Activated CD8-positive, alpha-beta T cell treated with anti-CD3 and anti-CD28 coated beads, Interleukin-2, amount 10 ng/mL, durations not matched to agents 7 days and 5 days (primary cell): ENCODE results near the gene PNP. TPM values are rescaled to one million over a fixed set of nuclear protein-coding genes. Genes with fewer than 3 reads are reported as not detected.
"Not testable (repeated sequence)": the region's sequence is repeated elsewhere in the genome, so short reads cannot be mapped to it uniquely, and the experiment has no call there.

ENCODE experiments used
- ATAC-seq: fragments of 150-1000 bp; cut with Tn5 transposase; one replicate; pipeline ENCODE4 v1.10.0; 2021; ENCODE audit warnings: moderate library complexity
- CTCF ChIA-PET: fragments of 350-600 bp; sonication (Branson Sonifier 250); formaldehyde crosslinking; loops from one replicate; lab custom pipeline; 2021; ENCODE audit warnings: antibody characterized with exemption; lab: Charles Lee
- POLR2A ChIA-PET: fragments of 350-600 bp; sonication (Branson Sonifier 250); formaldehyde crosslinking; loops from one replicate; lab custom pipeline; 2021; ENCODE audit warnings: antibody characterized with exemption; lab: Charles Lee
- DNase-seq: peaks from one replicate; pipeline ENCODE4 v3.0.0-alpha.2; 2020
- H3K27ac Mint-ChIP-seq: one replicate; pipeline ENCODE4 v1.8.0; 2021; ENCODE audit warnings: mild to moderate bottlenecking, mixed read lengths
- H3K27me3 Mint-ChIP-seq: one replicate; pipeline ENCODE4 v1.8.0; 2021; ENCODE audit warnings: low read depth, mixed read lengths
- H3K36me3 Mint-ChIP-seq: one replicate; pipeline ENCODE4 v1.8.0; 2021; ENCODE audit warnings: low read depth, mixed read lengths
- H3K4me1 Mint-ChIP-seq: one replicate; pipeline ENCODE4 v1.8.0; 2021; ENCODE audit warnings: low read depth, mixed read lengths
- H3K4me3 Mint-ChIP-seq: one replicate; pipeline ENCODE4 v1.8.0; 2021; ENCODE audit warnings: mild to moderate bottlenecking, mixed read lengths
- H3K9me3 Mint-ChIP-seq: one replicate; pipeline ENCODE4 v1.8.0; 2022; ENCODE audit warnings: mixed read lengths; ENCODE audit not compliant: insufficient read depth
- total RNA-seq, 2 experiments: library from RNA; stranded (reverse); gene quantifications; one replicate each; pipeline ENCODE4 v1.2.3, GENCODE V29; 2021

Gene PNP
- total RNA-seq, 2 experiments from 2014 or later, result 211 to 216 TPM

DNA sequence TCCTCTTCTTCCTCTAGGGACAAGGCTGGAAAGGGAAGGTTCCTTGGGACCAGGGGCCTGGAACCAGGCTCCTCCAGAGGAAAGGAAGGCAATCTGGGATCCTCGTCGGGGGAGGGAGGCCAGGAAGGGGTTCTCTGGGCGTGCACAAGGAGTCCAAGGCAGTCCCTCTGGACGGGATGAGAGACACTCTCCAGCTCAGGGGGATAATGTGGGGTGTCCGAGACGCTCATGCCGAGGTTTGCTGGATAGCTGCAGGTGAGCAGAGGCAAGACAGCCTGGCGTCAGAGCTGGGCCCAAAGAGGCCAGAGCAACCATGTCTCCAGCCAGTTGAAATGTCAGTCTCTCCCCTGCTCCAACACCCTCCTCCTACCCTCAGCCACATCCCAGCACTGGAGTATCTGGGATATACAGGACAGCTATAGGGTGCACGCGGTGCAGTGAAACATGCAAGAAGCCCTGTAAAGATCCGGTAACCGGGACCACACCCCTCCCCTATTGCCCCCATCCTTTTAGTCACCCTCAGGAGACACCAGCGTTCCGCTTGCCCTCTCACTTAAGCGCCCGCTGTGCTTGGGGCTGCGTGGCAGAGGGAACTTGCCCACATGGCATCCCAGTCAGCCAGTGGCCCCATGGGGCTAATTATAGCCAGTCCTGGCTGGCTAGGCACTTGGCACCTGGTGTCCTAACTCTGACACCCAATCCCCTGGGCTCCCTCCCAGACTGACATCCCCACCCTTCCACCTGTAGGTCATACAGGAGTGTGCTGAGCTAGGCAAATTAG is 33.4 kb upstream of the PNP start, which contains the start of gene KLHL33:
TSS of gene KLHL33 (minus strand) at position 585 of the 781 bp plus-strand sequence. CDS start at position 230, 355 bp downstream.
- Mint-ChIP-seq H3K9me3 (no peaks in the 10 kb centered on the region), H3K36me3 (no peaks in the 10 kb centered on the region), H3K4me1 (peaks cover 10% of the 10 kb centered on the region), H3K27ac (no peak within 1 kb of the TSS), H3K4me3 (no peak within 1 kb of the TSS), H3K27me3 (no peaks in the 10 kb centered on the region)
- ChIA-PET POLR2A (no interaction called here), CTCF (interaction anchor here (1.2 kb wide), 1 partner anchor 20 kb away, joined by 4 read pairs; no protein-coding TSS in a partner anchor)
- no peak for DNase-seq
- no peak for ATAC-seq

DNA sequence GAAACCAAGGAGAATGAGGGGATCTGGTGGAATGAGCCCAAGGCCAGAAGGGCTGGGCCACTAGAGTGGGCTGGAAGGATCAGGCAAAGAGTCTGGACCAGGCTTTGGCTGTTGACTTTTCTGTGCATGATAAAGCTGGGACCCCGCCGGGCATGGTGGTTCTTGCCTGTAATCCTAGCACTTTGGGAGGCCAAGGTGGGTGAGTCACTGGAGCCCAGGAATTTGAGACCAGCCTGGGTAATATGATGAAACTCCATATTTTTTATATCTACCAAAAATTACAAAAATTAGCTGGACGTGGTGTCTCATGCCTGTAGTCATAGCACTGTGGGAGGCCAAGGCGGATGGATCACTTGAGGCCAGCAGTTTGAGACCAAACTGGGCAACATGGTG is 32.8 kb upstream of the PNP start:
- Mint-ChIP-seq H3K27me3 (no peaks in the 10 kb centered on the region), H3K36me3 (no peaks in the 10 kb centered on the region), H3K9me3 (no peaks in the 10 kb centered on the region), H3K27ac (no peak overlapping the region), H3K4me3 (no peak overlapping the region), H3K4me1 (peaks cover 14% of the 10 kb centered on the region)
- ChIA-PET POLR2A (no interaction called here), CTCF (interaction anchor here (1.2 kb wide), 1 partner anchor 21 kb away, joined by 4 read pairs; no protein-coding TSS in a partner anchor)
- DNase-seq (no peak), ATAC-seq (no peak)

DNA sequence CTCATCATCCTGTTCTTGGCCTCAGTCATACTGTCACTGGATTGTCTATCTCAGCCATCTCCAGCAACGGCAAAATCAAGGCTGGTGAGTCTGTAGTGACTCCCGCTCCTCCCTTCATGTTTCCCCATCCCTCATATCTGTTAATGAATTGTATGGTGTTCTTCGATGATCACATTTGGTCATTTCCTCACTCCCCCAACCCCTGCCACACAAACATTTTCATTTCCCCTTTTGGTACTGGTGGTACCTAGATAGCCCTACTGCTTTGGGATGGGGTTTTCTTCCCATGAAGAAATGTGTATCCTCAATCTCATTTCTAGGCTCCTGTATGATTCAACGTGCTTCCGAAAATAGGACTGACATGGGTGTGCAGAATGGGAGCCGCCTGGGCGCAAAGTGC is 30.5 kb upstream of the PNP start:
- ChIA-PET POLR2A (interaction anchor here (1.0 kb wide), 1 partner anchor 10 kb away, joined by 4 read pairs; no protein-coding TSS in a partner anchor), CTCF (no interaction called here)
- Mint-ChIP-seq H3K27ac (no peak overlapping the region), H3K4me1 (peaks cover 24% of the 10 kb centered on the region), H3K4me3 (no peak overlapping the region), H3K27me3 (no peaks in the 10 kb centered on the region), H3K9me3 (no peaks in the 10 kb centered on the region), H3K36me3 (peaks cover 11% of the 10 kb centered on the region)
- ATAC-seq, result no peak
- no peak for DNase-seq

DNA sequence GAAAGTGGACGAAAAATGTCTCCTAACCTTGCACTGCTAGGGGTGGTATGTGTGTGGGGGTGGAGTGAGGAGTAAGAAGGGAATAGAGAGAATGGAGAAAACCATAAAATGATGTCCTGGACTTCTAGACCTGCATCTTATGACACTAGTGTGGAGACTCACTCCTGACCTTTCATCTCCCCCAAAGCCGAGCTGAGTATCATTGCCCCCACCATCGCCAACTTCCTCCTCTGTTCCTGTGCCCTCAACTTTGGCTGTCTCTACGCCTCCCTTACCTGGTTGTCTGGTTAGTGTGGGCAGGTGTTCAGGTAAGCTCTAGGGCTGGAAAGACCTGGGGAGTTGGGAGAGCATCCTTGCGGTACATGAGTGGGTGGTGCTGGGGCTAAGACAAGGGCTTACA is 28.7 kb upstream of the PNP start:
- ATAC-seq (no peak), DNase-seq (no peak)
- POLR2A ChIA-PET, result interaction anchor here (0.6 to 2.9 kb wide), 4 partner anchors 8 to 97 kb away, joined by 3 to 15 read pairs (median 4); partner anchors contain the start of gene PARP2
- H3K36me3 Mint-ChIP-seq, result peaks cover 11% of the 10 kb centered on the region
- H3K4me1 Mint-ChIP-seq, result peaks cover 24% of the 10 kb centered on the region
- peak overlapping the region; percentile 79 for H3K27ac Mint-ChIP-seq
- CTCF ChIA-PET, result interaction anchor here (0.9 to 2.6 kb wide), 4 partner anchors 11 to 169 kb away, joined by 3 to 13 read pairs (median 4); no protein-coding TSS in a partner anchor
- no peaks in the 10 kb centered on the region for H3K27me3 Mint-ChIP-seq
- H3K9me3 Mint-ChIP-seq, result no peaks in the 10 kb centered on the region
- peak overlapping the region; percentile 45 for H3K4me3 Mint-ChIP-seq

DNA sequence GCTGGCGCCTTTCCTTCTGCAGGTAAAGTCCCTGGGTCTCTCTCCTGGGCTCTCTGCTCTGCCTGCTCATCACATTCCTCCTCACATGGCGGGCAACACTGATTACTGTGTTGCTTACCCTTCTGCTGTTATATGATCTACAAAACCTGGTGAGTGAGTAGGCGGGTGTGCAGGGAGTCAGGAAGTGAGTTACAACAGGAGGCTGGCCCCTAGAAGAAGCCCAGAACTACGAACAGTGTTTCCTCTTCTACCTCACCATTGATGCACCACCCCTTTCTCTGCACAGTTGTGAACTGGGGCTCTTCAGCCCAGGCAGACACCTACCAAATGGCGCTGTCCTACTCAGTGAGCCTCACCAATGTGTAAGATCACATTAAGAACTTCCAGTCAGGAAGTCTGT is 28.3 kb upstream of the PNP start:
- POLR2A ChIA-PET, result interaction anchor here (0.6 to 2.9 kb wide), 4 partner anchors 9 to 98 kb away, joined by 3 to 15 read pairs (median 4); partner anchors contain the start of gene PARP2
- Mint-ChIP-seq H3K9me3 (no peaks in the 10 kb centered on the region), H3K27me3 (no peaks in the 10 kb centered on the region), H3K4me3 (peak overlapping the region; percentile 45), H3K4me1 (peaks cover 24% of the 10 kb centered on the region), H3K27ac (peak overlapping the region; percentile 79), H3K36me3 (peaks cover 11% of the 10 kb centered on the region)
- CTCF ChIA-PET, result interaction anchor here (0.9 to 2.6 kb wide), 4 partner anchors 11 to 169 kb away, joined by 3 to 13 read pairs (median 4); no protein-coding TSS in a partner anchor
- peak; percentile 60 for DNase-seq
- peak; percentile 95 for ATAC-seq

DNA sequence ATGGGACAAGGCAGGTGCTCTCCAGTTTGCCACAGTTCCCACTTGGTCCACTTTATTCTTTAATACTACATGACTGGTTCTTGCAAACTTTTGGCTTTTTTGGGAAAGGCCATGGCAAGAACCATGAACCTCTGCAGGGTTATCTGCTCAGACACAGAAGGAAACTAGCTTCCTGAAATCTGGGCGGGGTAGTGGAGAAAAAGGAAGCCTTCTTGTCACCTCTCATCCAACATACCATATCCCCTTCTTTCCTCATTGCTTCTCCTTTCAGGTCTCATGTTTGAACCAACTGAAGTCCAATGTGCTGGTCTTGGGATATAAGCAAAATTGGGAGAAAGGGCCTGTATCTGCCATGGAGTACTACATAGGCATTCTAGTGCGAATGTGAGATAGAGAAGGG is 27.7 kb upstream of the PNP start:
- peaks cover 11% of the 10 kb centered on the region for H3K36me3 Mint-ChIP-seq
- no peaks in the 10 kb centered on the region for H3K9me3 Mint-ChIP-seq
- no peak overlapping the region for H3K4me3 Mint-ChIP-seq
- ChIA-PET POLR2A (interaction anchor here (0.9 to 2.9 kb wide), 4 partner anchors 12 to 98 kb away, joined by 3 to 15 read pairs (median 4); partner anchors contain the start of genes APEX1 and PARP2), CTCF (interaction anchor here (0.8 to 2.6 kb wide), 3 partner anchors 13 to 168 kb away, joined by 4 to 13 read pairs (median 4); no protein-coding TSS in a partner anchor)
- H3K4me1 Mint-ChIP-seq, result peaks cover 24% of the 10 kb centered on the region
- peak overlapping the region; percentile 79 for H3K27ac Mint-ChIP-seq
- ATAC-seq (no peak), DNase-seq (no peak)
- H3K27me3 Mint-ChIP-seq, result no peaks in the 10 kb centered on the region

DNA sequence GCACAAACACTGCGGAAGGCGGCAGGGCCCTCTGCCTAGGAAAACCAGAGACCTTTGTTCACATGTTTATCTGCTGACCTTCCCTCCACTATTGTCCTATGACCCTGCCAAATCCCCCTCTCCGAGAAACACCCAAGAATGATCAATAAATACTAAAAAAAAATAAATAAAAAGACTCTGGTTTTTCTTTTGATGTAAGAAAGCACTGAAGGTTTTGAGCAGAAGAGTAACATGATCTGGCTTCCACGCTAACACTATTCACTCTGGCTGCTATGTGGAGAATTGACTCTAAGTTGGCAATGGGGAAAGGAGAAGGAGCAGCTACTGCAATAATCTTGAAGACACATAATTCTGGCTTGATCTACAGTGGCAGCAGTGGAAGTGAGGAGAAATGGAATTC is 25.6 kb upstream of the PNP start:
- DNase-seq, CTCF ChIA-PET, H3K9me3 Mint-ChIP-seq, H3K27ac Mint-ChIP-seq, ATAC-seq, H3K4me3 Mint-ChIP-seq, H3K27me3 Mint-ChIP-seq: not testable (repeated sequence)
- Mint-ChIP-seq H3K36me3 (peaks cover 27% of the 10 kb centered on the region), H3K4me1 (peaks cover 24% of the 10 kb centered on the region)
- POLR2A ChIA-PET, result interaction anchor here (2.1 kb wide), 1 partner anchor 12 kb away, joined by 8 read pairs; no protein-coding TSS in a partner anchor

DNA sequence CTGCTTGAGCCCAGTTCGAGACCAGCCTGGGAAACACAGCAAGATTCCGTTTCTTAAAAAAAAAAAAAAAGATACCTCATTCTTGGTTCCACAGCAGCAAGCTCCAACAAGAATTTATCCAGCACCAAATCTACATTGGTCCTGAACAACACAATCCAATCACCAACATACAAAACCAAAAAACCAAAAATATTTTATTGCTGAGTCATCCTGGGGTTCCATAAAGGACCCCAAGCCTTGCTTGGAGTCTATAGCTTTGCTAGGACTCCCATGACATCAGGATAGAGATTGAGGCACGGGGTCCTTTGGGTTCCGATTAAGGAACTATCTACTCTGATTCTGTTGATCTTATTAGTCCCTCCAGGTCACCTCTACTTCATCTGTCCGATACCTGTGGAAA is 22.3 kb upstream of the PNP start:
- POLR2A ChIA-PET, result interaction anchor here (1.0 kb wide), 1 partner anchor 17 kb away, joined by 3 read pairs; no protein-coding TSS in a partner anchor
- Mint-ChIP-seq H3K9me3 (no peaks in the 10 kb centered on the region), H3K36me3 (peaks cover 45% of the 10 kb centered on the region), H3K4me3 (no peak overlapping the region), H3K4me1 (peaks cover 8% of the 10 kb centered on the region), H3K27me3 (no peaks in the 10 kb centered on the region), H3K27ac (no peak overlapping the region)
- CTCF ChIA-PET, result no interaction called here
- no peak for ATAC-seq
- DNase-seq, result no peak

DNA sequence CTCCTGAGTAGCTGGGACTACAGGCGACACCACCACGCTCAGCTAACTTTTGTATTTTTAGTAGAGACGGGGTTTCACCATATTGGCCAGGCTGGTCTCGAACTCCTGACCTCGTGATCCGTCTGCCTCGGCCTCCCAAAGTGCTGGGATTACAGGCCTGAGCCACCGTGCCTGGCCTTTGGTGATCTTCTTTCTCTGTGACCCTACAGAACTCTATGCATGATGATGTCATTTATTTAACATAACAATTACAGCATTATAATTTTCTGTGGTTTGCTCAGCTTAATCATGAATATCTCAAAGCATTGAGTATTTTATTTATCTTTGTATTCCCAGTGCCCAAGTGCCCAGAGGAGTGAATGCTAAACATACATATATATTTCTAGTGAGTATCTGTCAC is 16.4 kb upstream of the PNP start:
- Mint-ChIP-seq H3K4me3 (peak overlapping the region; percentile 41), H3K4me1 (peaks cover 12% of the 10 kb centered on the region)

DNA sequence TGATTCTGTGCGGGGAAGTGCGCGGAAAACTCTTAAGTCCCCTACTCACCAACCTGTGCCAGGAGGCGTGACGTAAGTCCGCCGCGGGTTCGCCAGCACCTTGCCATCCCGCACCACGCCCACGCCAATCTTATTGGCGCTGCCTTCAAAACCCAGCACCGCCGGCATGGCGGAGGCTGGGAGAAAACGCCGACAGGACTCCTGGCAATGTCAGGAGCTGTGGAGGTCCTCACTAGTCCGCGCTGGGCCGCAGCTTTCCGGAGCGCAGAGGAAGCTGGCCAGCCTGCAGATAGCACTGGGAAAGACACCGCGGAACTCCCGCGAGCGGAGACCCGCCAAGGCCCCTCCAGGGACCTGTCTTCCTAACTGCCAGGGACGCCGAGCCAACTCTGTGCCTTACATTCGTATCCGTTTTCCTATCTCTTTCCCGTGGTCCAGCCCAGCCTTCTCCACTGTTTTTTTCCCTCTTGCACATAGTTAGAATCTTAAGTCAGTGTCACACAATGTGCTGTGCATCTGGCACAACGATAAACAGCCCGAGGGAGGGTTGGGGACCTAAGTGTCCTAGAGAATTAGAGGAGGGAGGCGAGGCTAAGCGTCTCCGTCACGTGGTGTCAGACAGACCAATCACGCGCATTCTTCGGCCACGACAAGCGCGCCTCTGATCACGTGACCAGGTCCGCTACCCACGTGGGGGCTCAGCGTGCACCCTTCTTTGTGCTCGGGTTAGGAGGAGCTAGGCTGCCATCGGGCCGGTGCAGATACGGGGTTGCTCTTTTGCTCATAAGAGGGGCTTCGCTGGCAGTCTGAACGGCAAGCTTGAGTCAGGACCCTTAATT is 14.5 kb upstream of the PNP start, which contains the start of the genes APEX1 and OSGEP:
TSS of gene APEX1 (plus strand) at position 711 of the 839 bp plus-strand sequence. CDS start 420 bp downstream, outside the sequence.
TSS of gene OSGEP (minus strand) at position 297 of the 839 bp plus-strand sequence. CDS start at position 168, 129 bp downstream.
- POLR2A ChIA-PET, result interaction anchor here (0.6 to 3.6 kb wide), 13 partner anchors 9 to 983 kb away, joined by 3 to 32 read pairs (median 5); partner anchors contain the start of genes CCNB1IP1, PARP2, PNP and TEP1
- Mint-ChIP-seq H3K9me3 (no peaks in the 10 kb centered on the region), H3K27me3 (no peaks in the 10 kb centered on the region), H3K27ac (no peak within 1 kb of the TSS), H3K4me3 (peak within 1 kb of the TSS; percentile 36), H3K36me3 (peaks cover 31% of the 10 kb centered on the region), H3K4me1 (peaks cover 24% of the 10 kb centered on the region)
- DNase-seq (peak; percentile 99), ATAC-seq (peak; percentile 90)
- CTCF ChIA-PET, result interaction anchor here (1.2 to 3.0 kb wide), 8 partner anchors 9 to 159 kb away, joined by 3 to 30 read pairs (median 6); no protein-coding TSS in a partner anchor

More for the DNA sequence above, 16.4 kb upstream of the PNP start:
- ChIA-PET POLR2A (interaction anchor here (0.9 kb wide), 1 partner anchor 9 kb away, joined by 3 read pairs; the partner anchor contains the start of gene PIP4P1), CTCF (interaction anchor here (1.1 to 1.9 kb wide), 5 partner anchors 9 to 125 kb away, joined by 3 to 10 read pairs (median 3); partner anchors contain the start of gene PIP4P1)
- peaks cover 37% of the 10 kb centered on the region for H3K36me3 Mint-ChIP-seq
- H3K27ac Mint-ChIP-seq, result peak overlapping the region; percentile 53
- H3K27me3 Mint-ChIP-seq, DNase-seq, ATAC-seq, H3K9me3 Mint-ChIP-seq: not testable (repeated sequence)
